ENCODE data around the gene HHEX. TPM values are rescaled to one million over a fixed set of nuclear protein-coding genes. Genes with fewer than 3 reads are reported as not detected.

The HHEX gene
- total and polyA plus RNA-seq, 12 donors: 1.8 to 8.7 (median 4.3) TPM

DNA sequence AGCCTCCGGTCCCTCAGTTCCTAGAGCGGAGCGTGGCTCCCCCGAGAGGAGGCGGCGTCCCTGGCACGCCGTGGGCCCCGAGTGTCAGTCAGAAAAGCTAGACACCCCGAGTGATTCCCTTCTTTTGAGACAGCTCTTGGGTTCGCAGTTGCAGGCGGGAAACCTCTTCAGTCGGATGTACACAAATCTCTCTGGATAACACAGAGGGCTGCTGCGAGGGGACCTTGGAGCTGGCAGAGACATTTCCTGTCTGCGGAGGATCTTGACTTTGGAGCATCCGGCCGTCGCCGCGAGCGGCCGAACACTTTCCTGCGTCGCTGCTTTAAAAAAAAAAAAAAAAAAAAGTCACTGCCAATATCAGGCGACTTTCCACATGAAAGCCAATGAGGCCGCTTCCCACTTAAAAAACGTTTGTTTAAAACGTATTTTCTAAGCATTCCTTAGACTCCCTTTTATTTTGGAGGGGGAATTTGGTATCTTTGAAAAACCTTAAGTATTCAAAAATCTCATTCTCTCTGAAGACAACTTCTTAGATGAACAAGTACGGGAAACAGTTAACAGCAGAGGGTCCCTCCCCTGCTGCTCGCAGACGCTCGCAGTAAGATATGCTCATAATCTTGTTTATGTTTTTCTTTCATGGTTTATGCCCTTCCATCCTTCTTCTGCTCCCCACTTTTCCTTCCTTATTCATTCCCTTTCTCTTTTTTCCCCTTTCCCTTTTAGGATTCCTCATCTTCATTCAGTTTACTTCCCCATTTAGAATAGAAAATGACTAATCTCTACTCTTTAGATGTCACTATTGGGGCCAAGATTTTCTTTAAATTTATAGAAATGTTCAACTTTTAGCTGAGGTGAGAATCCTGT, 10.0 kb downstream of the HHEX start:
- intact Hi-C loops (cut with DNase I): loop anchor here in 4 of 10 donors (5.0 to 10.0 kb wide), 3 partner anchors 58 to 145 kb away; partner anchors contain the start of gene EXOC6 (in 1 of the 4)
- 1% methylated on average over 32 of the region's 32 CpGs for WGBS, 2 donors
- ATAC-seq: peak; percentile 34 to 89 (median 66)

DNA sequence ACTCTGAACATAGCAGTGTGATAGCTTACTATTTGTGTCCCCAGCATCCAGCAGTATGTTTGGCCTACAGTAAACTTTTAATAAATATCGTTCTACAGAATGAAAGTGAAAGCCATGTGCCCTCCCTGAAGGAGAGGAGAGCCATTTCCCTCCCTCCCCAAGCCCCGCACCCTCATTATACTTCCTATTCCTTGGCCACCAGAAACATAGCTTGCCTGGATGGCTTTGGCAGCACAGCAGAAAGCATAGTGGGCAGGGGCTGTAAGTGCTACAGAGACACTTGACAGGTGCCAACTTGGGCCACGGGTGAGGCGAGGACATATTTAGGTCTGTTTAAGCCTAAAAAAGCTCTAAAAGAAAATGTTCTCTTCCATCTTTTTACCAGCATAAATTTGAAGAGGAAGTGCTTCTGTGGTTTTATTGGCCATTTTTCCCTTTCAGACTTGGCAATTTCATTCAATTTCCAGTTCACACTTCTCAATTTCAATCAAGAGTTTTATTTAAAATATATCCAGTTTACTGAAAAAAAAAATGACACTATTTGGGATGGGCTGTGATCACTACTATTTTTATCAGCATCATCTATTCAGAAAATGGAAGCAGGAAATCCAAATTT, 12.7 kb downstream of the HHEX start:
- Histone ChIP-seq H3K27ac (no peak overlapping the region), H3K27me3 (peaks cover 0 to 71% (median 39%) of the 10 kb centered on the region in 7 donors), H3K36me3 (no peaks in the 10 kb centered on the region), H3K4me3 (peak overlapping the region in 1 of 10 donors; percentile 15), H3K9me3 (no peaks in the 10 kb centered on the region), H3K4me1 (peaks cover 0 to 33% (median 12%) of the 10 kb centered on the region in 9 donors)
- no peak for DNase-seq
- 72 to 77% methylated on average over 4 of the region's 4 CpGs for WGBS, 2 donors
- intact Hi-C loops (cut with DNase I): no loop called here
- ATAC-seq: no peak
- TF ChIP-seq CTCF (IDR thresholded peaks at IDR 0.05): no peak

More for the DNA sequence above, 10.0 kb downstream of the HHEX start:
- TF ChIP-seq CTCF (IDR thresholded peaks at IDR 0.05): no peak
- Histone ChIP-seq H3K27ac (peak overlapping the region in 4 of 10 donors; percentile 23 to 56 (median 34)), H3K36me3 (peaks cover 0 to 14% (median under 1%) of the 10 kb centered on the region in 9 donors), H3K4me3 (peak overlapping the region; percentile 18 to 57 (median 44)), H3K27me3 (peaks cover 0 to 82% (median 57%) of the 10 kb centered on the region in 7 donors), H3K4me1 (peaks cover 0 to 33% (median 12%) of the 10 kb centered on the region in 9 donors), H3K9me3 (no peaks in the 10 kb centered on the region)
- DNase-seq: peak; percentile 31 to 45

DNA sequence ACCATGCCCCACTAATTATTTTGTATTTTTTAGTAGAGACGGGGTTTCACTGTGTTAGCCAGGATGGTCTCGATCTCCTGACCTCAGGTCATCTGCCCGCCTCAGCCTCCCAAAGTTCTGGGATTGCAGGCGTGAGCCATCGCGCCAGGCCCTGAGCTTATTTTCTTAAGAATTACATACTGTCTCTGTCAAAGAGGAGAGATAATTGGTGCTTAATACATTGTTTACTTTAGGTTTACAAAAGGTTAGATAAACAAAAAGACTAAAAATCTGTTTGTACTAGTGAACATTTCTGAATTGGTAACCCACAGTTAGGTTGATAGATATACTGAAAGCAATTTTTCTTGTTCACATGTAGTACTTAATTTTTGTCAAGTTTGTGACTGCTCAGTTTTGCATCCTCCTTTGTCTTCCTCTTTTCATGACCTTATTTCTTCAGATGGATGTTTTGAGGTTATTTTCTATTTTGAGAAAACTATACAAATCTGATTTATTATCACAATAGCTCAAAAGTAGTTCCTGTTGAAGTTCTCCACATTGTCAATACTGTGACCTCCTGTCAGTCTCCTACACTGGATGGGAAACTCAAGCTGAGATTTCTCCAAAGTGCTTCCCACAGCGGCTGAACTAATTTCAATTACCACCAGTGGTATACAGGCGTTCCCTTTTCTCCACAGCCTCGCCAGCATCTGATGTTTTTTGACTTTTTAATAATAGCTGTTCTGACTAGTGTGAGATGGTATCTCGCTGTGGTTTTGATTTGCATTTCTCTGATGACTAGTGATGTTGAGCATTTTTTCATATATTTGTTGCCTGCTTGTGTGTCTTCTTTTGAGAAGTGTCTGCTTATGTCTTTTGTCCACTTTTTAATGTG, 22.5 kb downstream of the HHEX start:
- WGBS, 2 donors: 86 to 89% methylated on average over 10 of the region's 10 CpGs
- Histone ChIP-seq H3K36me3 (no peaks in the 10 kb centered on the region), H3K27ac (no peak overlapping the region), H3K27me3 (peaks cover 0 to 43% (median 8%) of the 10 kb centered on the region in 7 donors), H3K9me3 (no peaks in the 10 kb centered on the region), H3K4me1 (peaks cover 0 to 5% (median 0%) of the 10 kb centered on the region in 9 donors), H3K4me3 (no peak overlapping the region)
- DNase-seq (no peak), ATAC-seq (no peak)
- TF ChIP-seq CTCF (IDR thresholded peaks at IDR 0.05): no peak
- intact Hi-C loops (cut with DNase I): no loop called here

Measured in heart right ventricle (tissue), 16 donors.